ENCODE measurements around the gene PARD3B.

The PARD3B gene

DNA sequence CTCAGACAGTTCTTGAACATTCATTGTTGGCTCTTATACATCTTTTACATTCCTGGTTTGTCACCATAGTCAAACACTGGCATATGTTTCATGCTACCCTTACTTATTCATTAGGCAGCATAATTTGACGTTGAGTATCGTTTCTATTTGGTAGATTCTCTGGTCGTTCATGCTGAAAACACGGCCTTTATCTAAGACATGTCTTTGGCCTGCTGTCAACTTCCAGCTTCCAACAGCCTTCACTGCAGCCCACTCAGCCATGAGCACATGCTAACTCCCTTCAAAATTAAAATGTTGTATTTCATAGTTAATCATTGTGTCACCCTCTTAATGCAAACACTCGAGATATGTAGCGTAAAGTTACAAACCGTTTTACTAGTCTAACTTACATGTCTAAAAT lies 644.0 kb downstream of the PARD3B start:
- no peak for DNase-seq (ENCODE audit: low spot score)
- TF ChIP-seq CTCF (IDR thresholded peaks at IDR 0.05; ENCODE audit: extremely low read depth, missing control alignments), result no peak

DNA sequence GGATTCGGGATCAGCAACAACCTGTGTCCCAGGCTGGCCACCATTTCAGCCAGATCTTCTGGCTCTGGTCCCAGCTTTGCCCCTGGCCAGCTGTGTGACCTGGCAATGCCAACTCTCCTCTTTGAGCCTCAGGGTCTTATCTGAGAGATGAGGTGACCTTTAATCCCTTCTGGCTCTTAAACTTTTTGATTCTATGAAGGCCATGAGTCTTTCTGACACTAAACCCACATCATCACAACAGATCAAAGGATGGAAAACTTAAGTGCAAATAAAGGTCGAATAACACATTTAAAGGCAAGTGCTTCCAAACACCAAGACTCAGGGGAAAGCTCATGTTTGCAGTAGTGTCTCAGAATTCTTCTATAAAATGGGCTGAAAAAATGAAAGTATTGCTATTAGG lies 645.3 kb downstream of the PARD3B start:
- no peak for TF ChIP-seq CTCF (IDR thresholded peaks at IDR 0.05; ENCODE audit: extremely low read depth, missing control alignments)
- DNase-seq (ENCODE audit: low spot score), result no peak

DNA sequence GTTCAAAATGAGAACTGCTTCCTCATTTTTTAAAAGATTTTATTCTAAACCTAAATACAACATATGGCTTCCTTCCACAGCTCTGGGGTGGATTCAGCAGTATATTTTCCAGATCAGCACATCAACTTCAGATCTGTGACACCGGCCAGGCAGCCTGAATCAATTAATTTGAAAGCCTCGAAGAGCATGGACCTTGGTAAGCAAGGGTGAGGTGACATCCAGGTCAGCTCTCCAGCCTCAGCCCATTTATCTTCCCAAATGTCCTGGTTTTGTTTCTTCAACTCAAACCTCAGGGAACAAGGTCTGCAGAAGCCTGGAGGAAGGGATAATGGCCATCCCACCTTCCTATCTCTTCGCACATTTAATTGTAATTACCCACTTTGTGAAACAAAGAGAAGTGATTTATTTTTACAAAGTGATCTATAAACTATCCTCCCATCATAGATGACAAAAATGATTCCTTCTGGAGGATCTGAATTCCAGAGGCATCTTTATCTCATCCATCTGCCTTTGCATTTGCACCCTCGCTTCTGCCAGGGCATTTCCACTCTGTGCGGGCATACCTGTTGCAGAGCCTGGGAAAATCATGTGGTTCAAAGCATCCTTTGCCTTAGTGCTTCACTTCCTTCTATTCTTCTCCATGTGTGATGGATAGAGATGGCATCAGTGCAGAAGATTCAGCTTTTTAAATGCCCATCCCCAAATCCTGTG lies 648.0 kb downstream of the PARD3B start:
- DNase-seq (ENCODE audit: low spot score), result no peak
- TF ChIP-seq CTCF (IDR thresholded peaks at IDR 0.05; ENCODE audit: extremely low read depth, missing control alignments), result no peak

GRCh38 chr2:205193836-205194228 lies 648.6 kb downstream of the PARD3B start:
- DNase-seq (ENCODE audit: low spot score), result no peak
- no peak for TF ChIP-seq CTCF (IDR thresholded peaks at IDR 0.05; ENCODE audit: extremely low read depth, missing control alignments)

- no peak for TF ChIP-seq CTCF (IDR thresholded peaks at IDR 0.05; ENCODE audit: extremely low read depth, missing control alignments)
- DNase-seq (ENCODE audit: low spot score), result no peak
These were observed 652.3 kb downstream of the PARD3B start for GRCh38 chr2:205197468-205198139.

GRCh38 chr2:205198140-205198525 lies 652.9 kb downstream of the PARD3B start:
- DNase-seq (ENCODE audit: low spot score), result no peak
- TF ChIP-seq CTCF (IDR thresholded peaks at IDR 0.05; ENCODE audit: extremely low read depth, missing control alignments), result no peak

- no peak for TF ChIP-seq CTCF (IDR thresholded peaks at IDR 0.05; ENCODE audit: extremely low read depth, missing control alignments)
- no peak for DNase-seq (ENCODE audit: low spot score)
These were observed 654.0 kb downstream of the PARD3B start for GRCh38 chr2:205199165-205199850.
